HepG2 (cell line): ENCODE measurements around the gene CCNJL. TPM values are rescaled to one million over a fixed set of nuclear protein-coding genes. Genes with fewer than 3 reads are reported as not detected.

Experiments
- ATAC-seq: fragments of 200-7000 bp; cut with Tn5 transposase; 3 replicates; pipeline ENCODE4 v1.9.1; 2020; ENCODE audit warnings: mild to moderate bottlenecking, moderate library complexity
- BruUV-seq: library from RNA; stranded (reverse); fragments of 400-500 nt; replicated peaks from 2 replicates; lab custom pipeline; 2021; lab: Mats Ljungman, UMichigan
- CTCF ChIA-PET: fragments of 300-600 bp; formaldehyde crosslinking; extraction: SDS; loops from one replicate; lab custom pipeline; 2021; ENCODE audit warnings: low total read pairs, inconsistent platforms, low intra/inter-chr PET ratio; lab: Yijun Ruan, JAX
- POLR2A ChIA-PET: fragments of 350-600 bp; sonication (Branson Sonifier 250); formaldehyde crosslinking; loops from one replicate; lab custom pipeline; 2020; ENCODE audit warnings: antibody characterized with exemption, inconsistent platforms; lab: Yijun Ruan, JAX
- DNase-seq: peaks from one replicate; pipeline ENCODE4 v3.0.0-alpha.2; 2015; ENCODE audit warnings: low spot score
- FAIRE-seq: peaks from 3 replicates; lab custom pipeline; 2011; peaks lifted over from hg19 to GRCh38; lab: Jason Lieb, UNC
- H2AFZ ChIP-seq: one replicate; pipeline ENCODE4 v1.6.1; 2011; ENCODE audit warnings: low read length, inconsistent platforms
- H3K27ac ChIP-seq: fragments of 300-600 bp; 3 replicates; pipeline ENCODE4 v1.8.0; 2011; ENCODE audit warnings: mixed run types, mild to moderate bottlenecking, mixed read lengths, low read length, inconsistent platforms; ENCODE audit not compliant: insufficient read depth; ENCODE audit errors: extremely low read length
- H3K27me3 ChIP-seq, 2 experiments: fragments of 200-600 bp in 1 of 2; 2 replicates in 1 of 2; 3 replicates in 1 of 2; pipeline versions ENCODE4 v1.6.0 to v1.8.0; 2011; ENCODE audit warnings: low read length in 2 of 2, mild to moderate bottlenecking in 2 of 2, moderate library complexity in 2 of 2, inconsistent platforms in 1 of 2; ENCODE audit not compliant: insufficient read depth in 2 of 2, control insufficient read depth in 1 of 2
- H3K36me3 ChIP-seq, 2 experiments: fragments of 200-600 bp in 1 of 2; replicated peaks in 1 of 2; 2 replicates in 1 of 2; 3 replicates in 1 of 2; pipeline versions ENCODE4 v1.5.1 to v1.8.0; 2011; ENCODE audit warnings: low read length in 2 of 2, inconsistent platforms in 1 of 2; ENCODE audit not compliant: insufficient read depth in 2 of 2, control insufficient read depth in 1 of 2
- H3K4me1 ChIP-seq: 2 replicates; pipeline ENCODE4 v1.5.1; 2012; ENCODE audit warnings: low read length, inconsistent platforms; ENCODE audit not compliant: insufficient read depth
- H3K4me2 ChIP-seq: 2 replicates; pipeline ENCODE4 v1.6.0; 2011; ENCODE audit warnings: low read depth, low read length, inconsistent platforms
- H3K4me3 ChIP-seq, 3 experiments: fragments of 200-600 bp in 1 of 3; sonication (generic), shearing (Covaris generic) in 1 of 3; replicated peaks in 1 of 3; 2 replicates each; pipeline ENCODE4 v1.5.1; 2011 to 2016; ENCODE audit warnings: low read length in 3 of 3, inconsistent platforms in 2 of 3, low read depth in 2 of 3, mild to moderate bottlenecking in 2 of 3, control low read depth in 1 of 3, mixed read lengths in 1 of 3; ENCODE audit not compliant: insufficient read depth in 1 of 3
- H3K79me2 ChIP-seq: one replicate; pipeline ENCODE4 v1.6.1; 2011; ENCODE audit warnings: low read length, inconsistent platforms; ENCODE audit not compliant: insufficient read depth
- H3K9ac ChIP-seq: 2 replicates; pipeline ENCODE4 v1.6.0; 2011; ENCODE audit warnings: mild to moderate bottlenecking, low read depth, low read length, inconsistent platforms; ENCODE audit not compliant: insufficient read depth
- H3K9me3 ChIP-seq: 2 replicates; pipeline ENCODE4 v1.5.1; 2012; ENCODE audit warnings: mild to moderate bottlenecking, low read length
- H4K20me1 ChIP-seq: 2 replicates; pipeline ENCODE4 v1.6.0; 2011; ENCODE audit warnings: inconsistent platforms, mild to moderate bottlenecking, low read length, moderate library complexity; ENCODE audit not compliant: insufficient read depth
- CC2D1A ChIP-seq: sonication (generic); formaldehyde crosslinking; IDR thresholded peaks from 2 replicates; pipeline ENCODE4 v1.8.1; 2023; ENCODE audit warnings: mild to moderate bottlenecking, missing genetic modification reagents
- DR1 ChIP-seq: sonication (generic); formaldehyde crosslinking; IDR thresholded peaks from 2 replicates; pipeline ENCODE4 v1.8.0; 2021; ENCODE audit warnings: mild to moderate bottlenecking, missing genetic modification reagents, inconsistent platforms
- GATA4 ChIP-seq: sonication (generic); IDR thresholded peaks from 2 replicates; pipeline ENCODE4 v1.6.1; 2016; ENCODE audit warnings: antibody characterized with exemption, low read depth, borderline replicate concordance
- MED8 ChIP-seq: sonication (generic); formaldehyde crosslinking; IDR thresholded peaks from 2 replicates; pipeline ENCODE4 v1.8.1; 2023; ENCODE audit warnings: mild to moderate bottlenecking, missing genetic modification reagents; ENCODE audit not compliant: insufficient replicate concordance
- SCMH1 ChIP-seq: sonication (generic); formaldehyde crosslinking; IDR thresholded peaks from 2 replicates; pipeline ENCODE4 v1.9.0; 2021; ENCODE audit warnings: missing genetic modification reagents, mild to moderate bottlenecking, borderline replicate concordance
- ZNF451 ChIP-seq: sonication (generic); formaldehyde crosslinking; IDR thresholded peaks from 2 replicates; pipeline ENCODE4 v1.5.0; 2020; ENCODE audit warnings: mild to moderate bottlenecking, missing genetic modification reagents
- WGBS: methylation state at CpG from one replicate; pipeline ENCODE4 v1.1.6; 2017; ENCODE audit warnings: low lambda C conversion rate; 5-methylcytosine and 5-hydroxymethylcytosine counted together
- in situ Hi-C: cut with HindIII; loops from 2 replicates; pipeline ENCODE4 v1.10.0; 2017; ENCODE audit warnings: low pct_unique_long_range_greater_than_20kb; ENCODE audit not compliant: extremely low pct_ligation_motif_present
- intact Hi-C: fragments of 100-400 bp; cut with micrococcal nuclease; formaldehyde crosslinking; loops from one replicate; pipeline ENCODE4 v1.10.0; 2022; ENCODE audit not compliant: unreplicated experiment
- polyA plus RNA-seq, 8 experiments: library from polyadenylated mRNA; depleted of rRNA in 3 of 8; stranded (reverse) in 7 of 8; unstranded in 1 of 8; fragments of >200 nt; fragmentation: Illumina TruSeq in 4 of 8; extraction: Trizol in 4 of 8; gene quantifications; 2 replicates each; pipeline versions ENCODE4 v1.2.1 to v1.2.3, GENCODE V29; 2011 to 2016; ENCODE audit warnings: low read depth in 4 of 8, missing spikeins in 1 of 8, mixed read lengths in 1 of 8; ENCODE audit not compliant: insufficient read depth in 1 of 8
- total RNA-seq, 5 experiments: library from RNA; depleted of rRNA; stranded (reverse); fragments of >200 nt; fragmentation: Illumina TruSeq; extraction: Trizol; gene quantifications; 2 replicates each; pipeline ENCODE4 v1.2.3, GENCODE V29; 2016; ENCODE audit warnings: low read depth in 1 of 5
- TF ChIP-seq, protein P1 (sequence below): sonication (generic); formaldehyde crosslinking; IDR thresholded peaks from 2 replicates; pipeline ENCODE4 v1.5.0; 2020; ENCODE audit warnings: missing genetic modification reagents

The CCNJL gene
- total and polyA plus RNA-seq, 2 of the 13 experiments (the other 11 are each of a cell fraction or from before 2014, with no cell fraction given) = 1.6 to 4.4 TPM

- no peaks in the 10 kb centered on the region for H3K9me3 ChIP-seq
Observed at GRCh38 chr5:160274483-160274931, 37.9 kb downstream of the CCNJL start.

GRCh38 chr5:160272889-160273288 lies 39.5 kb downstream of the CCNJL start:
- ATAC-seq (no peak), DNase-seq (no peak), FAIRE-seq (no peak)
- POLR2A ChIA-PET = no interaction called here
- Histone ChIP-seq H3K4me3 (no peak overlapping the region), H3K4me1 (no peaks in the 10 kb centered on the region), H3K4me2 (no peak overlapping the region), H3K27me3 (no peaks in the 10 kb centered on the region), H3K9me3 (no peaks in the 10 kb centered on the region), H3K9ac (no peak overlapping the region), H2AFZ (no peak overlapping the region), H3K36me3 (no peaks in the 10 kb centered on the region), H4K20me1 (no peaks in the 10 kb centered on the region), H3K79me2 (no peaks in the 10 kb centered on the region), H3K27ac (no peak overlapping the region)
- intact Hi-C loops = no loop called here
- 73% methylated on average over 2 of the region's 2 CpGs for WGBS
- CTCF ChIA-PET = no interaction called here
- TF ChIP-seq GATA4 (no peak), ZNF451 (CRISPR knock-in tag) (no peak)
- in situ Hi-C loops = no loop called here
- BruUV-seq = no TSS peak

More at GRCh38 chr5:160274483-160274931, 37.9 kb downstream of the CCNJL start:
- no peaks in the 10 kb centered on the region for H3K27me3 ChIP-seq
- no peaks in the 10 kb centered on the region for H3K79me2 ChIP-seq
- no peak overlapping the region for H3K4me2 ChIP-seq
- no peaks in the 10 kb centered on the region for H3K36me3 ChIP-seq
- CTCF ChIA-PET = no interaction called here
- H3K9ac ChIP-seq = no peak overlapping the region
- DNase-seq = no peak
- no peaks in the 10 kb centered on the region for H3K4me1 ChIP-seq
- H2AFZ ChIP-seq = no peak overlapping the region
- H3K4me3 ChIP-seq = no peak overlapping the region
- intact Hi-C loops = no loop called here
- no peak for TF ChIP-seq SCMH1
- TF ChIP-seq CC2D1A (CRISPR knock-in tag) = no peak
- TF ChIP-seq, protein P1, sequence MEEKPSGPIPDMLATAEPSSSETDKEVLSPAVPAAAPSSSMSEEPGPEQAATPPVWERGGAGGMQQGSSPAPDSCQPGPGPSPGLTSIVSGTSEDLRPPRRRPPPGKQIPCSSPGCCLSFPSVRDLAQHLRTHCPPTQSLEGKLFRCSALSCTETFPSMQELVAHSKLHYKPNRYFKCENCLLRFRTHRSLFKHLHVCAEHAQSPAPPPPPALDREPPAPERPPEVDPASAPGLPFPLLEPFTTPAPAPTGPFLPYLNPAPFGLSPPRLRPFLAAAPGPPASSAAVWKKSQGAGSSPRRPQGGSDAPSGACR (CRISPR knock-in tag) = no peak
- TF ChIP-seq DR1 (CRISPR knock-in tag) = no peak
- TF ChIP-seq MED8 (CRISPR knock-in tag) = no peak
- TF ChIP-seq, all 625 proteins: peak for 0
- Histone ChIP-seq H4K20me1 (no peaks in the 10 kb centered on the region), H3K27ac (no peak overlapping the region)
- POLR2A ChIA-PET = no interaction called here
- in situ Hi-C loops = no loop called here
- ATAC-seq = no peak
- FAIRE-seq = no peak
- 69% methylated on average over 3 of the region's 5 CpGs for WGBS
- no TSS peak for BruUV-seq
